Epithelial cell of alveolus of lung (primary cell): ENCODE data around the gene ZNF132. TPM values are rescaled to one million over a fixed set of nuclear protein-coding genes. Genes with fewer than 3 reads are reported as not detected.

Experiments
- total RNA-seq: library from RNA; depleted of rRNA; stranded (reverse); fragments of >200 nt; gene quantifications from 2 replicates; pipeline ENCODE4 v1.2.1, GENCODE V29; 2015

The ZNF132 gene
- 3.7 and 5.9 TPM in 2 replicates for total RNA-seq

GRCh38 chr19:58439576-58440554 is at the start of gene ZNF132:
ZNF132 (minus strand) TSS chr19:58440153; CDS start chr19:58439821, 332 bp downstream.

DNA sequence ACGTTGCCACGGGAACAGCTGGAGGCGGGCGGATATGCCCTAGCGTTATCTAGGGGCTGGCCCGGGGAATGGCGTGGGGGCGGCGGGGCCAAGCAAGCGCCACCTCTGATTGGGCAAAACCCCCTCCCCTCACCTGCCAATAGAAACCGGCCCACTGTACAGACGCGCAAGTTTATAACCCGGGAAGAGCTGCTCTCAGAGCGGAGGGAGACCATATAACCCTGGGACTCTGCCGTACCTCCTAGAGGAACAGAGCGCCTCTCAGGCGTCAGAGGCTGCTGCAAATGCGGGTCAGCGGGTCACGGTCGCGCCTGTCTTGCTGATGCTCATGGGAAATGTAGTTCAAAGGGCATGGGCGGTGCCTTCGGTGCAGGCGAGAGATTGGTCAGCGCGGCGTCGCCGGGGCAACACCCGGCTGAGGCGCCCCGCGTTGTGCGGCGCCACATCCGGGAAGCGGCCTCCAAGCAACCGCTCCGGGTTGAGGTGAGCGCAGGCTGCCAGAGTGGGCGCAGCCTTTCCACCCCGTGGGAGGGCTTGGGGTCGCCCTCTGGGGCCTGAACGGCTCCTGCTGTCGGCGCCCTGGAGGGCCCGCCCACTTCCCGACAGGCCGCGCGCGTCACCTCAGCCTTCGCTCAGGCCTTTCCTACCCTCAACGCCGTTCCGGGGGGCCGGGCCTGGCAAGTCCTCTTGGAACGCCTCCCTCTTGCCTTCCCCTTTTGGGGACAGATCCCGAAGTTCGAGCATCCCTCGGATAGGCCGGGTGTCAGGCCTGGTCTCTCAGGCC is 36.0 kb upstream of the ZNF132 start, which contains the start of gene ZNF446:
Gene ZNF446, plus strand, starts transcription at position 639 of the 784 bp plus-strand sequence. CDS start 867 bp downstream, outside the sequence.

GRCh38 chr19:58466760-58467589 is 27.0 kb upstream of the ZNF132 start, which contains the start of gene ZNF324:
ZNF324 (plus strand) TSS chr19:58467080; CDS start chr19:58469186, 2,106 bp downstream.

DNA sequence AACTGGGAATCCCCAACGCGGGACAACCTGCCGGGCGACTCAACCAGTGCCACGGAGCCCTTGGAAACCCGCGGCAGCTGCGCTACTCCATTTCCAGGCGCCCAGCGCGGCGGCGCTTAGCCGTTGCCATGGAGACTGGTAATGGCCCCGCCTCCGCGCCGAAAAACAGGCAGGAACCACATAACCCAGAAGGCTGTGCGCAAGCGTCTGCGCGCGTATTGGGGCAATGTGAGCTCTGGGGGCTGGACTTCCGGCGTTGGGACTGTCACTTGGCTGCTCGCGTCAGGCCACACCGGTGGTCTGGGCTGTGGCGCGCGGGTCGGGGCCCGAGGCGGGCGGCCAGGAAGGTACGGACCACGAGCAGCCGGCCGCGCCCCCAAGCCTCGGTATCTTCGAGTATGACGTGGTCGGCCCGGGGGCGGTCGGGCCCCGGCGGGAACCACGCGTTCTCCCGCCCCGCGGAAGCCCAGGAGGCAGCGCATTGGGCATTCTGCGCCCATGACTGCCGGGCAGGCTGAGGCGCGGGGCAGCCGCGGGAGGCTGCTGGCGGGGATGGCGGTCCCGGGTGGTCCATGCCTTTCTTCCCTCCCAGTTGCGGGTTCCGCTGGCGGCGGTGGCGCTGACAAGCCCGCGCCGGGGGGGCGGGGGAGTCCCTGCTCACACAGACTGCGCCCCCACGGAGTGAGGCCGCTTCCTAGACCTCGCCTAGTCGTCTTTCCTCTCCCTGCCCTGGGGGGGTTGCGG is 11.6 kb upstream of the ZNF132 start, which contains the start of gene ZNF324B:
Gene ZNF324B, plus strand, starts transcription at position 265 of the 744 bp plus-strand sequence. CDS start 2,080 bp downstream, outside the sequence.

DNA sequence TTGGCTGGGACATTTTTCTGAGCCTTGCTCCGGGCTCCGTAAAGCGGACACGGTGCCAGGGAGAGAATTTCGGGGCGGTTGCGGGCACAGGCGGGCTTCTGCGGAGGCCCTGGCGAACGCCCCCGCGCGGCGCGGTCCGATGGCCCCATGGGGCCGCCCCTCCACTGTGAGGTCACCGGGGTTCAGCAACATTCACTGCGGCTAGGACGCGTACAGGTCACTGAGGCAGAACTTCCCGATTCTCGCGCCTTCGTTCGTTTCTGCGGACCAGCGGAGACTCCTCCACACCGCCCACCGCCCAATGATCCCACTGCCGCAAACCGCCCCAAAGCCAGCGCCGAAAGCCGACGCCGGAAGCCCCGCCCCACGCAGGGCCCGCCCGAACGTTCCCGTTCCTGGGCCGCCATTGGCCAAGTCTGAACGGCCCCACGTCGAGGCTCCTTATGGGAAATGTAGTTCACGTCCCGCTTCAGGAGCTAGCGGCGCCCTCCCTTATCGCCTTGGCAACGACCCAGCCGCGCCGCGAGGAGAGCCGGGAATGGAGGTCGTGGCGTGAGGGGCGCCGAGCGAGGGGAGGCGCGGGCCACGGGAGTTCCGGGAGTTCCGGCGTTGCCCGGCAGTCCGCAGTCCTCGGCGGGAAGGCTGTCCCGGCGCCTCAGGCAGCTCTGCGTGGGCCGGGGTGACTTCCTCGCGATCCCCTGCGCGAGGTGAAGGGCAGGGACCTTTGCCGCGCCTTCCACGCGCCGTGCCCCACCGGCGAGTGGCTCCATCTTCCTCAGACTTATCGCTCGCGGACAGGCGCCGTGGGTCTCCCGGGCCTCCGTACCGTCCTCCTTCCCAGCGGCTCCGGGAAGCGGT is 31.6 kb downstream of the ZNF132 start, which contains the start of gene ZNF584:
Gene ZNF584, plus strand, starts transcription at position 498 of the 858 bp plus-strand sequence. CDS start 499 bp downstream, outside the sequence.

GRCh38 chr19:58395220-58395978 is 44.6 kb downstream of the ZNF132 start, which contains the start of gene RNF225:
RNF225 (plus strand) TSS chr19:58395656; CDS start chr19:58396090, 434 bp downstream.

GRCh38 chr19:58386576-58387337 is 53.2 kb downstream of the ZNF132 start, which contains the start of gene RPS5:
RPS5 (plus strand) TSS chr19:58387269; CDS start chr19:58388138, 869 bp downstream.

Other genes starting within 250 kb of the ZNF132 start
- 27.8 and 37.7 TPM in 2 replicates for gene ZNF544, start 211.2 kb downstream of the ZNF132 start, total RNA-seq
- gene ZNF8, start 161.2 kb downstream of the ZNF132 start, total RNA-seq, result 4.8 and 8.3 TPM in 2 replicates
- 22.1 and 35.2 TPM in 2 replicates for gene ERVK3-1, start 134.8 kb downstream of the ZNF132 start, total RNA-seq
- 1.4 and 2.6 TPM in 2 replicates for gene ZSCAN22, start 113.2 kb downstream of the ZNF132 start, total RNA-seq
- 5.0 and 69.1 TPM in 2 replicates for gene A1BG, start 86.7 kb downstream of the ZNF132 start, total RNA-seq
- gene ZNF497, start 77.4 kb downstream of the ZNF132 start, total RNA-seq, result 0.52 and 1.5 TPM in 2 replicates
- gene ZNF837, start 59.1 kb downstream of the ZNF132 start, total RNA-seq, result 3.6 and 9.1 TPM in 2 replicates
- 2,789 and 3,465 TPM in 2 replicates for gene RPS5, start 52.9 kb downstream of the ZNF132 start, total RNA-seq
- gene RNF225, start 44.5 kb downstream of the ZNF132 start, total RNA-seq, result 2.0 TPM in 1 of 2 replicates, not detected in the other
- gene ZNF584, start 31.5 kb downstream of the ZNF132 start, total RNA-seq, result 12.3 and 13.3 TPM in 2 replicates
- 3.6 and 5.6 TPM in 2 replicates for gene ZNF324B, start 11.5 kb upstream of the ZNF132 start, total RNA-seq
- 12.3 and 13.2 TPM in 2 replicates for gene ZNF324, start 26.9 kb upstream of the ZNF132 start, total RNA-seq
- gene ZNF446, start 36.2 kb upstream of the ZNF132 start, total RNA-seq, result 8.0 and 11.5 TPM in 2 replicates
- 12.4 and 12.5 TPM in 2 replicates for gene SLC27A5, start 71.8 kb upstream of the ZNF132 start, total RNA-seq
- gene ZBTB45, start 79.7 kb upstream of the ZNF132 start, total RNA-seq, result 12.4 and 15.0 TPM in 2 replicates
- 357 and 476 TPM in 2 replicates for gene TRIM28, start 103.9 kb upstream of the ZNF132 start, total RNA-seq
- 132 and 211 TPM in 2 replicates for gene CHMP2A, start 115.0 kb upstream of the ZNF132 start, total RNA-seq
- gene UBE2M, start 118.5 kb upstream of the ZNF132 start, total RNA-seq, result 31.3 and 45.5 TPM in 2 replicates
- gene MZF1, start 133.2 kb upstream of the ZNF132 start, total RNA-seq, result 3.9 and 14.6 TPM in 2 replicates